ENCODE results near the gene FAM20B. TPM values are rescaled to one million over a fixed set of nuclear protein-coding genes. Genes with fewer than 3 reads are reported as not detected.

Gene FAM20B
- total and polyA plus RNA-seq, 4 donors, result 33.1 to 59.0 (median 39.5) TPM

GRCh38 chr1:179043266-179043665, 17.6 kb downstream of the FAM20B start:
- no peak for DNase-seq (ENCODE audit: low read depth in 4 of 6, low spot score in 6 of 6)
- Histone ChIP-seq H3K4me1 (ENCODE audit: control insufficient read depth, insufficient read depth, low read length) (no peaks in the 10 kb centered on the region), H3K27ac (ENCODE audit: low read depth, low read length) (no peak overlapping the region), H3K4me3 (ENCODE audit: low read depth, low read length) (no peak overlapping the region), H3K36me3 (ENCODE audit: control insufficient read depth, insufficient read depth, low read length) (peaks cover 4% of the 10 kb centered on the region), H3K27me3 (ENCODE audit: control insufficient read depth, insufficient read depth, low read length) (no peaks in the 10 kb centered on the region), H3K9me3 (ENCODE audit: control insufficient read depth, insufficient read depth, low read length) (peaks cover 2% of the 10 kb centered on the region)
- 100% methylated on average over 3 of the region's 4 CpGs for WGBS (ENCODE audit: insufficient coverage)

GRCh38 chr1:179043907-179044306, 18.2 kb downstream of the FAM20B start:
- Histone ChIP-seq H3K36me3 (ENCODE audit: control insufficient read depth, insufficient read depth, low read length) (peaks cover 4% of the 10 kb centered on the region), H3K4me1 (ENCODE audit: control insufficient read depth, insufficient read depth, low read length) (no peaks in the 10 kb centered on the region), H3K27me3 (ENCODE audit: control insufficient read depth, insufficient read depth, low read length) (no peaks in the 10 kb centered on the region), H3K27ac (ENCODE audit: low read depth, low read length) (no peak overlapping the region), H3K4me3 (ENCODE audit: low read depth, low read length) (no peak overlapping the region), H3K9me3 (ENCODE audit: control insufficient read depth, insufficient read depth, low read length) (peaks cover 2% of the 10 kb centered on the region)
- no peak for DNase-seq (ENCODE audit: low read depth in 4 of 6, low spot score in 6 of 6)
- 97% methylated on average over 5 of the region's 5 CpGs for WGBS (ENCODE audit: insufficient coverage)

DNA sequence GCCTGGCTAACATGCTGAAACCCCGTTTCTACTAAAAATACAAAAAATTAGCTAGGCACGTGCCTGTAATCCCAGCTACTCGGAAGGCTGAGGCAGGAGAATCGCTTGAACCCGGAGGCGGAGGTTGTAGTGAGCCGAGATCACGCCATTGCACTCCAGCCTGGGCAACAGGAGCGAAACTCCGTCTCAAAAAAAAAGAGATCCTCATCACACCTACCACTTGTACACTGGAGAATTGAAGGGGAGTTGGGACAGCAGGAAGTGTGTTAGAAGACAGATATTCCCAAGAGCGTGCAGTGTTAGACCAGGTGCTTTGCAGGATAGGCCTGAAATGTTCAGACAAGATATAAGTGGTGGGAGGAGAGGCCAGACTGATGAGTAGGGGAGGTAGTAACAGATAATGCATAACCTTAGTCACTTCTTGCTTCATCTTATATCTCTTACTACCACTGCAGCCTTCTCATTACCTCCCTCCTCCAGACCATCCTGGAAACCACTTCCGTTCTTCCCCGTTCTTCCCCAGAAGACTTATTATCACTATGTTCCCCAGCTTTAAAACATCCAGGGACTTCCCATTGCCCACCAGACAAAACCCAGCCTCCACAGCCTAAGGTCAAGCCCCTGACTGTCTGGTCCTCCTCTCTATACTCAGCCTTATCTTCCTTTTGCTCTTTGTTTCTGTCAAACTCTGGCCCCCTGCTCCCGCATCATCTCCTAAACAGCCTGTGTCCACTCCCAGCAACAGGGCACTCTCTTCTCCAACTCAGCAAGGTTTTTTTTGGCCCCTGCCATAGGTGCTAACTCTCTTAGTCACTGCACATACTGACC, 21.3 kb downstream of the FAM20B start:
- Histone ChIP-seq H3K4me1 (ENCODE audit: control insufficient read depth, insufficient read depth, low read length) (no peaks in the 10 kb centered on the region), H3K27me3 (ENCODE audit: control insufficient read depth, insufficient read depth, low read length) (no peaks in the 10 kb centered on the region), H3K4me3 (ENCODE audit: low read depth, low read length) (no peak overlapping the region), H3K36me3 (ENCODE audit: control insufficient read depth, insufficient read depth, low read length) (peaks cover 4% of the 10 kb centered on the region), H3K9me3 (ENCODE audit: control insufficient read depth, insufficient read depth, low read length) (peaks cover 2% of the 10 kb centered on the region), H3K27ac (ENCODE audit: low read depth, low read length) (no peak overlapping the region)
- 96% methylated on average over 9 of the region's 14 CpGs for WGBS (ENCODE audit: insufficient coverage)
- no peak for DNase-seq (ENCODE audit: low read depth in 4 of 6, low spot score in 6 of 6)

DNA sequence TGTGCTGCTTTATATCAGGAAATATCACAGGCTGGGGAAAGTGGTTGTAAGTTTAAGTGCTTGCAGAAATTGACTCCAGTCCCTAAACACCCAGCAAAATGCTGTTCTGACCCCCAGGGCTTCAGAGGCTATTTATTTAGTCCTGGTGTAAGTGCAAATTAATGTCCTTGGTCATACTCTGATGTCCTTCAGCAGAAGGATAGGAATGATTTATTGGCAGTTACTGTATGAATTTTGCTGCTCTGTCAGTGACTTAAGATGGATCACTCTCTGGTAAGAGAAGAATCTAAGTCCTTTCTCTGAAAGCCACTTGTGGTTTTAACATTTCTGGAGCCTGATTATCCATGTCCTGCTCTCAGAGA, 21.9 kb downstream of the FAM20B start:
- Histone ChIP-seq H3K4me3 (ENCODE audit: low read depth, low read length) (no peak overlapping the region), H3K9me3 (ENCODE audit: control insufficient read depth, insufficient read depth, low read length) (peaks cover 2% of the 10 kb centered on the region), H3K4me1 (ENCODE audit: control insufficient read depth, insufficient read depth, low read length) (no peaks in the 10 kb centered on the region), H3K27ac (ENCODE audit: low read depth, low read length) (no peak overlapping the region), H3K36me3 (ENCODE audit: control insufficient read depth, insufficient read depth, low read length) (peaks cover 4% of the 10 kb centered on the region), H3K27me3 (ENCODE audit: control insufficient read depth, insufficient read depth, low read length) (no peaks in the 10 kb centered on the region)
- DNase-seq (ENCODE audit: low read depth in 4 of 6, low spot score in 6 of 6), result peak in 1 of 6 donors; percentile 56

DNA sequence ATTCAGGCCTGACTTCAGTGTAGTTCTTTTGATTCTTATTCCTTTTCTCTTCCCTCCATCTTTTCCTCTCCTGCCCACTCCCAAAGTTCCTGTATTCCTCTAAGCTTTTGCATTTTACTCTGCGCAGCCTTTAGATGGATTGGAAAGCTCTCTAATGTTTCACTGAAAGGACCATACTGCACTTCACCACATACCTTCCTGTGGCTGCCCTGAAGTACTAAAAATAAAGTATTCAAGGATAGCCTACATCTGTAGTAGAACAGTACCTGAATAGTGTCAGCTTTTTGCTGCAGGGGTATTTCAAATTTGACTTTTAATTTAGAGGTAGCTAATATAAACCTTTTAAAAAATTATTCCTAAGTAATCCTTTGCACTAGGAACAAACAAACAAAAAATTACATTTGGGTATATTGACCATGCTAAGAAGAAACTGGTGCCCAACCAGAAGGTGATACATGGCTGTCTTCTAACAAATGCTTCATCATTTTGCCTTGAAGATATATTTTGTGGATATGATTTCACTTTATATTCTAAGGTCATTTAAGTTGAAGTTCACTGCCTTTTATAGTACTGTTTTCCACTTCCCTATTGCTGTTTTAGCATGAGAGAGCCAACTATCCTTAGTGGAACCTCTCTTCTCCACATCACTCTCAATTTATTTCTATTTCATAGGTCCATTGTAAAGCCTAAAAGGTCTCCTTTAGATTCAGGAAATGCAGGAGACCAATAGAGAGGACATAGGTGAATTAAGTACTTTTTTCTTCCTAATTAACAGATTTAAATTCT, 22.8 kb downstream of the FAM20B start:
- Histone ChIP-seq H3K4me3 (ENCODE audit: low read depth, low read length) (no peak overlapping the region), H3K27ac (ENCODE audit: low read depth, low read length) (no peak overlapping the region), H3K27me3 (ENCODE audit: control insufficient read depth, insufficient read depth, low read length) (no peaks in the 10 kb centered on the region), H3K9me3 (ENCODE audit: control insufficient read depth, insufficient read depth, low read length) (peaks cover 2% of the 10 kb centered on the region), H3K36me3 (ENCODE audit: control insufficient read depth, insufficient read depth, low read length) (no peaks in the 10 kb centered on the region), H3K4me1 (ENCODE audit: control insufficient read depth, insufficient read depth, low read length) (no peaks in the 10 kb centered on the region)
- no CpG with 5 or more reads among the region's 1 CpG for WGBS (ENCODE audit: insufficient coverage)
- DNase-seq (ENCODE audit: low read depth in 4 of 6, low spot score in 6 of 6), result no peak

DNA sequence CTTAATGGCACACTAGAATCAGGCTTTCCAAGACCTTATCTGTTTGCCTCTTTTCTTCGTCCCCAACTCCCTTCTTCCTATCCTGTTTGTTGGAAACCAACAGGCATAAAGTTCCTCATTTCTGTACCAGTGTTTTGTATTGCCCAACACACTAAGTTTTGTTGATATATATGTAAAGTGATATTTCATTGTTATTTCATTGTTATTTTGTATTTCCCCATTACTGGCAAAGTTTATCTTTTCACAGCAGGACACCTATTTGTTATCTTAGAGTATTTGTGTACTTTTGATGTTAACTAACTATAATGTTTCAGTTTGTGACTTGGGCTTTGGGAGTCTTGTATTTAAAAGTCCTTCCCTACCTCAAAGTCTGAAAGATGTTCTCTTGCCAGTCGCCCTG, 27.1 kb downstream of the FAM20B start:
- Histone ChIP-seq H3K27me3 (ENCODE audit: control insufficient read depth, insufficient read depth, low read length) (no peaks in the 10 kb centered on the region), H3K36me3 (ENCODE audit: control insufficient read depth, insufficient read depth, low read length) (no peaks in the 10 kb centered on the region), H3K9me3 (ENCODE audit: control insufficient read depth, insufficient read depth, low read length) (no peaks in the 10 kb centered on the region), H3K4me1 (ENCODE audit: control insufficient read depth, insufficient read depth, low read length) (no peaks in the 10 kb centered on the region), H3K27ac (ENCODE audit: low read depth, low read length) (no peak overlapping the region), H3K4me3 (ENCODE audit: low read depth, low read length) (no peak overlapping the region)
- no peak for DNase-seq (ENCODE audit: low read depth in 4 of 6, low spot score in 6 of 6)
- WGBS (ENCODE audit: insufficient coverage), result 80% methylated on average over 1 of the region's 2 CpGs

DNA sequence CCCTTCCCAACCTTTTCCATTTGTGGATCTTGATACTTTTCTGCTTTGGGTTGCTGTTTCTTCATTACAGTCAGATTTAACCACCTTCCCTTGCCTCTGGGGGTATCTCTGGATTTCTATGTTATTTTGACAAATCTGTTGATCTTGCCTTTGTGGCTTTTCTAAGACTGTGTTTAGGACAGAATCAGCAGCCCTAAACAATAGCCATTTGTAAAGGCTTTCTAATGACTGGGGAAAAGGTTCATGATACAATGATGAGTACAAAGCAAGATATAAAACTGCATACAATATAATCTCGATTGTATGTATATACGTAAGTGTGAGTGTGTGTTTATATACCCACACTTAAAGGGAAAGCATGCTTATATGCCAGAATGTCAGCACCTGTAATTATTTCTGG, 27.8 kb downstream of the FAM20B start:
- DNase-seq (ENCODE audit: low read depth in 4 of 6, low spot score in 6 of 6), result no peak
- H3K36me3 ChIP-seq (ENCODE audit: control insufficient read depth, insufficient read depth, low read length), result no peaks in the 10 kb centered on the region
- H3K9me3 ChIP-seq (ENCODE audit: control insufficient read depth, insufficient read depth, low read length), result no peaks in the 10 kb centered on the region
- no peak overlapping the region for H3K27ac ChIP-seq (ENCODE audit: low read depth, low read length)
- WGBS (ENCODE audit: insufficient coverage), result no CpG with 5 or more reads among the region's 2 CpGs
- no peak overlapping the region for H3K4me3 ChIP-seq (ENCODE audit: low read depth, low read length)
- no peaks in the 10 kb centered on the region for H3K4me1 ChIP-seq (ENCODE audit: control insufficient read depth, insufficient read depth, low read length)
- H3K27me3 ChIP-seq (ENCODE audit: control insufficient read depth, insufficient read depth, low read length), result no peaks in the 10 kb centered on the region

- Histone ChIP-seq H3K4me1 (ENCODE audit: control insufficient read depth, insufficient read depth, low read length) (no peaks in the 10 kb centered on the region), H3K9me3 (ENCODE audit: control insufficient read depth, insufficient read depth, low read length) (no peaks in the 10 kb centered on the region), H3K4me3 (ENCODE audit: low read depth, low read length) (no peak overlapping the region), H3K36me3 (ENCODE audit: control insufficient read depth, insufficient read depth, low read length) (no peaks in the 10 kb centered on the region), H3K27me3 (ENCODE audit: control insufficient read depth, insufficient read depth, low read length) (no peaks in the 10 kb centered on the region), H3K27ac (ENCODE audit: low read depth, low read length) (no peak overlapping the region)
- no peak for DNase-seq (ENCODE audit: low read depth in 4 of 6, low spot score in 6 of 6)
- 100% methylated on average over 1 of the region's 2 CpGs for WGBS (ENCODE audit: insufficient coverage)
These were observed 30.2 kb downstream of the FAM20B start for GRCh38 chr1:179055937-179056336.

DNA sequence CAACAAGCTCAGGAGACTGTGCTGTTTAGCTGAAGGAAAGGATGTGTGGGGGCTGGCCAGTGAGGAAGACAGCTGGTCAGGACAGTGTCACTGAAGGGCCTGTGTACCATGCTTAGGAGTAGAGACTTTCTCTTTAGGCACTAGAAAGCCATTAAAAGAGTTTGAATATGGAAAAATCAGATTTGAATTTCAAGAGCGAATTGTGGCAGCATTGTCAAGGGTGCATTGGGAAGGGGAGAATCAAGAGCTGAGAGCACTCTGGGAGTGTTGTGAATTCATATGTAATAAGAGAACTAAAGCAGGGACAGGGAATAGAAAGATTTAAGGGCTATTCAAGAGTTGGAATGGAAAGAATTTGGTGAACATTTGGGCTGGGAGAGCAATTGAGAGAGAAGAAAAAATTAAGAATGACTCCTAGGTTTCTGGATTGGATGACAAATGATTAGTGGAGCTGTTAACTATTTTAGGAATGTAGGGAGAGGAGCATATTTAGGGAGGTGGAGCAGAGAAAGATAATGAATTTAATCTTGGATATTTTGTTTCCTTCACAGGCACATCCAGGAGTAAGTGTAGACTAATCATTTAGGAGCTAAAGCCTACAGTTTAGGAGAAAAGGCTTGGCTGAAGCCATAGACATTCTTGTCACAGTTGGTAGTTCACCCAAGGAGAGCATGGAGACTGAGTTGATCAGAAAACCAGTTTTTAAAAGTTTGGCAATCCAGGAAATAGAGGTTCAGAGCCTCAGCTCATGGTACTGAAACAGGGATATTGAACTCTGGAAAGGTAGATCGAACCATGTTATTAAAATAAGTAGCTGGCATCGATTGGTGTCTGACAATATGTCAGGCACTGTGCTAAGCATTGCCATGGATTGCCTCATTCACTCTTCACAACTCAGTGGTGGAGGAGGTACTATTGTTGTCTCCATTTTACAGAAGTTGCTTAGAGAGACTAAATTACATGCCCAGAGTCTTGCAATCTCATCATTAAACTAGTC, 33.1 kb downstream of the FAM20B start:
- no peaks in the 10 kb centered on the region for H3K27me3 ChIP-seq (ENCODE audit: control insufficient read depth, insufficient read depth, low read length)
- WGBS (ENCODE audit: insufficient coverage), result 97% methylated on average over 2 of the region's 3 CpGs
- H3K27ac ChIP-seq (ENCODE audit: low read depth, low read length), result no peak overlapping the region
- peaks cover 4% of the 10 kb centered on the region for H3K36me3 ChIP-seq (ENCODE audit: control insufficient read depth, insufficient read depth, low read length)
- DNase-seq (ENCODE audit: low read depth in 4 of 6, low spot score in 6 of 6), result no peak
- H3K9me3 ChIP-seq (ENCODE audit: control insufficient read depth, insufficient read depth, low read length), result no peaks in the 10 kb centered on the region
- no peaks in the 10 kb centered on the region for H3K4me1 ChIP-seq (ENCODE audit: control insufficient read depth, insufficient read depth, low read length)
- no peak overlapping the region for H3K4me3 ChIP-seq (ENCODE audit: low read depth, low read length)

Measured in spinal cord (tissue), 10 donors.